ENCODE data around the gene RNF114.
"Not testable (repeated sequence)": the region's sequence is repeated elsewhere in the genome, so short reads cannot be mapped to it uniquely, and the experiment has no call there.

RNF114 gene

GRCh38 chr20:49937027-49937929 is 1.1 kb downstream of the RNF114 start:
- Mint-ChIP-seq H3K36me3 (no peaks in the 10 kb centered on the region), H3K27ac (peak overlapping the region; percentile 94), H3K9me3 (ENCODE audit: low read depth) (no peaks in the 10 kb centered on the region), H3K4me1 (ENCODE audit: low read depth) (peaks cover 51% of the 10 kb centered on the region), H3K27me3 (no peaks in the 10 kb centered on the region), H3K4me3 (peak overlapping the region; percentile 99)

- H3K9me3 Mint-ChIP-seq (ENCODE audit: low read depth) = no peaks in the 10 kb centered on the region
- no peaks in the 10 kb centered on the region for H3K36me3 Mint-ChIP-seq
- peaks cover 55% of the 10 kb centered on the region for H3K4me1 Mint-ChIP-seq (ENCODE audit: low read depth)
- peak overlapping the region; percentile 99 for H3K4me3 Mint-ChIP-seq
- no peaks in the 10 kb centered on the region for H3K27me3 Mint-ChIP-seq
- peak overlapping the region; percentile 86 for H3K27ac Mint-ChIP-seq
Observed at GRCh38 chr20:49938173-49939163, 2.3 kb downstream of the RNF114 start.

GRCh38 chr20:49941456-49941855 is 5.3 kb downstream of the RNF114 start:
- H3K27me3 Mint-ChIP-seq = no peaks in the 10 kb centered on the region
- no peaks in the 10 kb centered on the region for H3K9me3 Mint-ChIP-seq (ENCODE audit: low read depth)
- peaks cover 54% of the 10 kb centered on the region for H3K4me1 Mint-ChIP-seq (ENCODE audit: low read depth)
- H3K4me3 Mint-ChIP-seq = no peak overlapping the region
- peak overlapping the region; percentile 50 for H3K27ac Mint-ChIP-seq
- H3K36me3 Mint-ChIP-seq = peaks cover 2% of the 10 kb centered on the region

- no peaks in the 10 kb centered on the region for H3K9me3 Mint-ChIP-seq (ENCODE audit: low read depth)
- H3K27me3 Mint-ChIP-seq = no peaks in the 10 kb centered on the region
- H3K4me3 Mint-ChIP-seq = no peak overlapping the region
- H3K4me1 Mint-ChIP-seq (ENCODE audit: low read depth) = peaks cover 50% of the 10 kb centered on the region
- no peak overlapping the region for H3K27ac Mint-ChIP-seq
- H3K36me3 Mint-ChIP-seq = peaks cover 5% of the 10 kb centered on the region
Observed at GRCh38 chr20:49942303-49942702, 6.1 kb downstream of the RNF114 start.

GRCh38 chr20:49942942-49943341 is 6.7 kb downstream of the RNF114 start:
- Mint-ChIP-seq H3K9me3 (ENCODE audit: low read depth) (no peaks in the 10 kb centered on the region), H3K27me3 (no peaks in the 10 kb centered on the region), H3K4me3 (no peak overlapping the region), H3K4me1 (ENCODE audit: low read depth) (peaks cover 45% of the 10 kb centered on the region), H3K27ac (no peak overlapping the region), H3K36me3 (peaks cover 5% of the 10 kb centered on the region)

GRCh38 chr20:49945306-49945700 is 9.1 kb downstream of the RNF114 start:
- Mint-ChIP-seq H3K27ac (no peak overlapping the region), H3K9me3 (ENCODE audit: low read depth) (no peaks in the 10 kb centered on the region), H3K4me3 (no peak overlapping the region), H3K27me3 (no peaks in the 10 kb centered on the region), H3K4me1 (ENCODE audit: low read depth) (peaks cover 25% of the 10 kb centered on the region), H3K36me3 (peaks cover 6% of the 10 kb centered on the region)

GRCh38 chr20:49945701-49946477 is 9.7 kb downstream of the RNF114 start:
- H3K27ac Mint-ChIP-seq = no peak overlapping the region
- H3K9me3 Mint-ChIP-seq (ENCODE audit: low read depth) = no peaks in the 10 kb centered on the region
- H3K27me3 Mint-ChIP-seq = no peaks in the 10 kb centered on the region
- no peak overlapping the region for H3K4me3 Mint-ChIP-seq
- peaks cover 25% of the 10 kb centered on the region for H3K4me1 Mint-ChIP-seq (ENCODE audit: low read depth)
- H3K36me3 Mint-ChIP-seq = peaks cover 6% of the 10 kb centered on the region

- H3K4me3 Mint-ChIP-seq = no peak overlapping the region
- H3K27ac Mint-ChIP-seq = peak overlapping the region; percentile 22
Observed at GRCh38 chr20:49948178-49948577, 12.0 kb downstream of the RNF114 start.

GRCh38 chr20:49948809-49949507 is 12.8 kb downstream of the RNF114 start:
- peaks cover 12% of the 10 kb centered on the region for H3K4me1 Mint-ChIP-seq (ENCODE audit: low read depth)
- H3K9me3 Mint-ChIP-seq (ENCODE audit: low read depth) = no peaks in the 10 kb centered on the region
- H3K27ac Mint-ChIP-seq = peak overlapping the region; percentile 66
- no peaks in the 10 kb centered on the region for H3K27me3 Mint-ChIP-seq
- H3K4me3 Mint-ChIP-seq = no peak overlapping the region
- H3K36me3 Mint-ChIP-seq = peaks cover 6% of the 10 kb centered on the region

More at GRCh38 chr20:49948178-49948577, 12.0 kb downstream of the RNF114 start:
- H3K27me3 Mint-ChIP-seq = no peaks in the 10 kb centered on the region
- H3K36me3 Mint-ChIP-seq = peaks cover 6% of the 10 kb centered on the region
- H3K4me1 Mint-ChIP-seq (ENCODE audit: low read depth) = peaks cover 13% of the 10 kb centered on the region
- no peaks in the 10 kb centered on the region for H3K9me3 Mint-ChIP-seq (ENCODE audit: low read depth)

- Mint-ChIP-seq H3K27me3 (no peaks in the 10 kb centered on the region), H3K27ac (peak overlapping the region; percentile 54), H3K4me3 (no peak overlapping the region), H3K36me3 (peaks cover 7% of the 10 kb centered on the region), H3K9me3 (ENCODE audit: low read depth) (no peaks in the 10 kb centered on the region), H3K4me1 (ENCODE audit: low read depth) (peaks cover 8% of the 10 kb centered on the region)
Observed at GRCh38 chr20:49951151-49951550, 15.0 kb downstream of the RNF114 start.

GRCh38 chr20:49955167-49955566 is 19.0 kb downstream of the RNF114 start:
- Mint-ChIP-seq H3K9me3 (ENCODE audit: low read depth) (no peaks in the 10 kb centered on the region), H3K4me1 (ENCODE audit: low read depth) (peaks cover 6% of the 10 kb centered on the region), H3K4me3 (no peak overlapping the region), H3K27me3 (no peaks in the 10 kb centered on the region), H3K27ac (no peak overlapping the region), H3K36me3 (peaks cover 5% of the 10 kb centered on the region)

GRCh38 chr20:49955830-49956396 is 19.7 kb downstream of the RNF114 start:
- not testable (repeated sequence) for H3K9me3 Mint-ChIP-seq (ENCODE audit: low read depth); H3K36me3 Mint-ChIP-seq; H3K4me3 Mint-ChIP-seq; H3K27me3 Mint-ChIP-seq; H3K27ac Mint-ChIP-seq; H3K4me1 Mint-ChIP-seq (ENCODE audit: low read depth)

- no peaks in the 10 kb centered on the region for H3K9me3 Mint-ChIP-seq (ENCODE audit: low read depth)
- H3K36me3 Mint-ChIP-seq = peaks cover 5% of the 10 kb centered on the region
- no peaks in the 10 kb centered on the region for H3K27me3 Mint-ChIP-seq
- H3K27ac Mint-ChIP-seq = no peak overlapping the region
- no peaks in the 10 kb centered on the region for H3K4me1 Mint-ChIP-seq (ENCODE audit: low read depth)
- H3K4me3 Mint-ChIP-seq = no peak overlapping the region
Observed at GRCh38 chr20:49956689-49957088, 20.5 kb downstream of the RNF114 start.
